Kidney (tissue), 14 donors: Measurements from ENCODE around the gene CEP43. TPM values are rescaled to one million over a fixed set of nuclear protein-coding genes. Genes with fewer than 3 reads are reported as not detected.

ENCODE experiments used
- DNase-seq, 5 donors: peaks; one replicate each; pipeline ENCODE4 v3.0.0-alpha.2; 2013 to 2020
- FAIRE-seq: peaks from 2 replicates; lab custom pipeline; 2012; peaks lifted over from hg19 to GRCh38; lab: Jason Lieb, UNC
- H3K27ac ChIP-seq, 2 donors: one replicate each; pipeline ENCODE4 v1.7.0; 2013; ENCODE audit warnings: low read depth in 2 of 2, low read length in 2 of 2, inconsistent platforms in 1 of 2
- H3K27me3 ChIP-seq: one replicate; pipeline ENCODE4 v1.7.1; 2013; ENCODE audit warnings: low read length, inconsistent platforms; ENCODE audit not compliant: control insufficient read depth, insufficient read depth
- H3K36me3 ChIP-seq, 3 donors: one replicate each; pipeline versions ENCODE4 v1.7.0 to v1.7.1; 2013; ENCODE audit warnings: low read length in 3 of 3, control low read depth in 1 of 3, inconsistent platforms in 1 of 3; ENCODE audit not compliant: insufficient read depth in 3 of 3, control insufficient read depth in 2 of 3
- H3K4me1 ChIP-seq, 3 donors: one replicate each; pipeline versions ENCODE4 v1.7.0 to v1.7.1; 2013; ENCODE audit warnings: low read length in 3 of 3, inconsistent platforms in 1 of 3, low read depth in 1 of 3; ENCODE audit not compliant: control insufficient read depth in 2 of 3, insufficient read depth in 2 of 3
- H3K4me3 ChIP-seq, 3 donors: one replicate each; pipeline versions ENCODE4 v1.7.0 to v1.8.1; 2013; ENCODE audit warnings: low read length in 3 of 3, control low read depth in 1 of 3, inconsistent platforms in 1 of 3
- H3K9ac ChIP-seq, 3 donors: one replicate each; pipeline versions ENCODE4 v1.7.0 to v1.7.1; 2013; ENCODE audit warnings: low read length in 3 of 3, control low read depth in 1 of 3, inconsistent platforms in 1 of 3
- H3K9me3 ChIP-seq, 3 donors: one replicate each; pipeline versions ENCODE4 v1.7.0 to v1.7.1; 2013; ENCODE audit warnings: low read length in 3 of 3, control low read depth in 1 of 3, inconsistent platforms in 1 of 3; ENCODE audit not compliant: control insufficient read depth in 2 of 3, insufficient read depth in 1 of 3
- intact Hi-C: fragments of 100-400 bp; cut with DNase I; formaldehyde crosslinking; loops from one replicate; pipeline ENCODE4 v1.11.1; 2022
- polyA plus RNA-seq: library from polyadenylated mRNA; stranded (reverse); fragments of 350-450 nt; fragmentation: Illumina TruSeq; extraction: RNeasy Lipid Tissue Mini Kit (QIAGEN cat#74804); gene quantifications from one replicate; pipeline ENCODE4 v1.2.3, GENCODE V29; 2014; ENCODE audit warnings: low read depth, low replicate concordance; ENCODE audit not compliant: insufficient read depth
- total RNA-seq: library from RNA; stranded (reverse); fragmentation: NEBNext Ultra II Directional; extraction: Animal tissue kit (Norgen Biotek cat#: 25700); gene quantifications from one replicate; pipeline ENCODE4 v1.2.1, GENCODE V29; 2021
- TF ChIP-seq, protein P1 (sequence below): IDR thresholded peaks from 3 replicates; pipeline ENCODE4 v1.5.1; 2012; ENCODE audit warnings: mild to moderate bottlenecking, moderate library complexity, borderline replicate concordance; ENCODE audit not compliant: insufficient read depth; ENCODE audit errors: extremely low read depth
- donor health status: control.
- donor health status: control.
- donor health status: control.
- donor health status: control.
- donor health status: control.
- donor health status: DM: yes; HTN: yes; CAD: no.
- donor health status: Normal renal cell carcinoma (clear cell type).

The CEP43 gene
- total and polyA plus RNA-seq, 2 donors from 2014 or later, result 17.8 to 17.9 TPM

DNA sequence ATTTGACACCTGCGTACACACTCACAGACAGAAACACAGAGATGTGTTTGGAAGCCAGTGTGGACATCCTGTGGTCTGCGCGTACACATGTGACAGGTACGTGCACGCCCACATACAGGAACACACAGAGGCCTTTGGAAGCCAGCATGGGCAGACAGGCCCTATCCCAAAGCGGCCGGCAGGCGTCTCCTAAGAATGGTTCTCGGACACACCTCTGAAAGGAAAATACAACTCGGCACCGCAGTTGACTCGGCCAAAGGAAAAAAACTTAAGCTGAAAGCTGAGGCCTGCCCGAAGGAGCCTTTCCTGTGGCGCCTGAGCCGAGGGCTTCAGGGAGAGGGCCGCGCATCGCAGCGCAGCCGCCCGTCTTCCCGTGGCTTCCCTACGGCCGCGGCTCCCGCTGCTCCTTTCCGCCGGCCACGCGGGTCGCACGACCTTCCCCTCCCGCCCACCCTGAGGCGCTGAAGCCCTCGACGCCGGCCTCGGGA lies 1.4 kb upstream of the CEP43 start:
- TF ChIP-seq, protein P1, sequence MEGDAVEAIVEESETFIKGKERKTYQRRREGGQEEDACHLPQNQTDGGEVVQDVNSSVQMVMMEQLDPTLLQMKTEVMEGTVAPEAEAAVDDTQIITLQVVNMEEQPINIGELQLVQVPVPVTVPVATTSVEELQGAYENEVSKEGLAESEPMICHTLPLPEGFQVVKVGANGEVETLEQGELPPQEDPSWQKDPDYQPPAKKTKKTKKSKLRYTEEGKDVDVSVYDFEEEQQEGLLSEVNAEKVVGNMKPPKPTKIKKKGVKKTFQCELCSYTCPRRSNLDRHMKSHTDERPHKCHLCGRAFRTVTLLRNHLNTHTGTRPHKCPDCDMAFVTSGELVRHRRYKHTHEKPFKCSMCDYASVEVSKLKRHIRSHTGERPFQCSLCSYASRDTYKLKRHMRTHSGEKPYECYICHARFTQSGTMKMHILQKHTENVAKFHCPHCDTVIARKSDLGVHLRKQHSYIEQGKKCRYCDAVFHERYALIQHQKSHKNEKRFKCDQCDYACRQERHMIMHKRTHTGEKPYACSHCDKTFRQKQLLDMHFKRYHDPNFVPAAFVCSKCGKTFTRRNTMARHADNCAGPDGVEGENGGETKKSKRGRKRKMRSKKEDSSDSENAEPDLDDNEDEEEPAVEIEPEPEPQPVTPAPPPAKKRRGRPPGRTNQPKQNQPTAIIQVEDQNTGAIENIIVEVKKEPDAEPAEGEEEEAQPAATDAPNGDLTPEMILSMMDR, result peak; percentile 38
- H3K4me3 ChIP-seq, result peak overlapping the region; percentile 35 to 85 (median 51)
- H3K27me3 ChIP-seq, result no peaks in the 10 kb centered on the region
- H3K36me3 ChIP-seq, result peaks cover 0 to 5% (median 0%) of the 10 kb centered on the region in 3 donors
- H3K4me1 ChIP-seq, result peaks cover 2 to 14% (median 4%) of the 10 kb centered on the region in 3 donors
- peak overlapping the region in 1 of 3 donors; percentile 20 for H3K9ac ChIP-seq
- no peak for FAIRE-seq
- no peaks in the 10 kb centered on the region for H3K9me3 ChIP-seq
- peak; percentile 79 to 88 (median 81) for DNase-seq
- no peak overlapping the region for H3K27ac ChIP-seq
- intact Hi-C loops, result no loop called here

DNA sequence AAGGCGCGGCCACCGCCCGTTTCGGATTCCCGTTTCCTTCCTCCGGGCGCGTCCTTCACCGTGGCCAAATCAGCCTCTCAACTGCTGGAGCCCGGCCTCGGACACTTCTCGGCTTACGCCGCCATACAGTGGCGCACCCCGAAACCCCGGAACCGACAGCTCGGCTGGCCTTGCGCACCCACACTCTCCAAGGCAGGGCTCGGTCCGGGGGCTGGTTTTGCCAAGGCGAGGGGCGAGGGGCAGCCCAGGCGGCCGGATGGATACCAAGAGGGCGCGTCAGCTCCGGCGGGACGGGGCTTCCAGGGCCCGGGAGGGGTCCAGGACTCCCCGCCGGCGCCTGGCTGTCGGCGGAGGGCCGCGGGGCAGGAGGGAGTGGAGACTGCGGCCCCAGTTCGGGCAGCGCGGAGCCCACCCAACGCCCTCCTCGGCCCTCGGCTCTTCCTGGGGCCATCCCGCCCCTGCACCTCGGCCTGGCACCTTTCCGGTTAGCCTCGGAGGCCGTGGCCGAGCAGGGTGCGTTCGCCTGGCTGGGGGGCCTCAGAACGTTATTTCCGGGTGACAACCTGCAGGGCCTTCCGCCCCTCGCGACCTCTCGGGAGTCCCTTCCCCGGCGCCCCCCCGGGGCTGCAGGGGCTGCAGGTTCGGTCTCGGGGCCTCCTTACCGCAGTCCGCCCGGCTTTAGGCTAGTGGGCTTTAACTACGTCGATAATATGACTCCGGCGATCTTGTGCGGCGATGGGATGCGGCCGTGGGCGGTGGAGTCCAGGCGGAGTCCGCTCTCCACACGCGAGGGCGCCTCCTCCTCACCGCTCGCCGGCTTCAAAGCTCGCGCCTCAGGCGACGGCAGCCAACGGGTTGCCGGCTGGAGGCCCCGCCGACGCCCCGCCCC lies 697 bp upstream of the CEP43 start:
- Histone ChIP-seq H3K4me3 (peak overlapping the region; percentile 58 to 85 (median 61)), H3K36me3 (peaks cover 0 to 5% (median 0%) of the 10 kb centered on the region in 3 donors), H3K27ac (no peak overlapping the region), H3K9ac (peak overlapping the region in 2 of 3 donors; percentile 11 to 17), H3K4me1 (peaks cover 2 to 14% (median 4%) of the 10 kb centered on the region in 3 donors), H3K9me3 (no peaks in the 10 kb centered on the region), H3K27me3 (no peaks in the 10 kb centered on the region)
- DNase-seq, result peak in 4 of 5 donors; percentile 17 to 84 (median 52)
- no peak for FAIRE-seq
- intact Hi-C loops, result no loop called here
- TF ChIP-seq, protein P1, result no peak

DNA sequence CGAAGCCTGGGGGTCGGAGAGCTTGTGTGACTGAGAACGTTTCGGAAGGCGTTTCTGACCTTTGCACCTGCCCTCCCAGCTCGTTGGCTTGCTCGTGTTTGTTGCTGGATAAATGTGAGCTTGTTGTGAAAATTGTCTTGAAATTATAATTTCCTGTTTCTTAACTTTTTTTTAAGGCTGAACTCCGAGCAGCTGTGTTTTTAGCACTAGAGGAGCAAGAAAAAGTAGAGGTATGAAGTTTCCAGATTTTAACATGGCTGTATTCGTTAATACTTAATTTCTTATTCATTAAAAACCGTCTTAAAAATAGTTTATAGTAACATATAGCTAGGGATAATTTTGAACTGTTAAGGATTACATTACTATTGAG lies 672 bp downstream of the CEP43 start:
- no peak for FAIRE-seq
- H3K4me3 ChIP-seq, result peak overlapping the region; percentile 81 to 85 (median 82)
- DNase-seq, result peak in 1 of 5 donors; percentile 37
- peaks cover 0 to 5% (median 0%) of the 10 kb centered on the region in 3 donors for H3K36me3 ChIP-seq
- intact Hi-C loops, result no loop called here
- peak overlapping the region in 2 of 3 donors; percentile 63 to 74 for H3K9ac ChIP-seq
- peaks cover 2 to 14% (median 4%) of the 10 kb centered on the region in 3 donors for H3K4me1 ChIP-seq
- TF ChIP-seq, protein P1, result no peak
- H3K9me3 ChIP-seq, result no peaks in the 10 kb centered on the region
- H3K27ac ChIP-seq, result peak overlapping the region; percentile 61 to 66
- H3K27me3 ChIP-seq, result no peaks in the 10 kb centered on the region
